Measurements from ENCODE around the gene PSMG4. TPM values are rescaled to one million over a fixed set of nuclear protein-coding genes. Genes with fewer than 3 reads are reported as not detected.

Gene PSMG4
- total RNA-seq, 1 experiment from 2014 or later: 29.3 TPM

DNA sequence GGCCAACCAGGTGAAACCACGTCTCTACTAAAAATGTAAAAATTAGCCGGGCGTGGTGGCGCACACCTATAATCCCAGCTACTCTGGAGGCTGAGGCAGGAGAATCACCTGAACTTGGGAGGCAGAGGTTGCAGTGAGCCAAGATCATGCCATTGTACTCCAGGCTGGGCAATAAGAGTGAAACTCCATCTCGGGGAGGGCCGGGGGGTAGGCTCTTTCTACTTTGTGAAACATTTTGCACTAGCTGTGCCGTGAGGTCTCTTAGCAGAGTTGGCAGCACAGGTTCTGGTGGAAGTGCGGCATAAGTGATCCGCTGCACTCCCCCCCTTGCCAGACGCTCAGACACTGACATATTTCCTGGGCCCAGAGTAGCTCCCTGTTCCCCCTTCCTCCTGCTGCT is 24.5 kb downstream of the PSMG4 start:
- Histone ChIP-seq H3K9ac (ENCODE audit: extremely low read depth, insufficient read length, low read length) (no peak overlapping the region), H2AK5ac (ENCODE audit: insufficient read length, low read length) (no peak overlapping the region), H3K56ac (ENCODE audit: insufficient read length, low read depth, low read length) (no peak overlapping the region), H2BK15ac (ENCODE audit: low read depth, low read length) (no peak overlapping the region), H2BK12ac (ENCODE audit: insufficient read length, low read depth, low read length) (no peak overlapping the region), H3K4me1 (ENCODE audit: insufficient read depth, low read length) (peaks cover 13% of the 10 kb centered on the region), H3K23me2 (ENCODE audit: insufficient read length, low read depth, low read length, poor library complexity, severe bottlenecking) (no peaks in the 10 kb centered on the region), H4K20me1 (ENCODE audit: control insufficient read depth, insufficient read depth, insufficient read length) (no peaks in the 10 kb centered on the region), H3K23ac (ENCODE audit: insufficient read length, low read depth, low read length) (no peak overlapping the region), H2BK120ac (ENCODE audit: low read depth, low read length, poor library complexity, severe bottlenecking) (no peak overlapping the region), H2AFZ (ENCODE audit: low read length) (no peak overlapping the region), H2BK5ac (ENCODE audit: insufficient read length, low read length) (no peak overlapping the region), H3K14ac (ENCODE audit: insufficient read depth, low read length) (no peak overlapping the region), H3K79me1 (ENCODE audit: insufficient read depth, low read depth, low read length, poor library complexity, severe bottlenecking) (no peaks in the 10 kb centered on the region), H3T11ph (ENCODE audit: low read length) (no peak overlapping the region), H4K8ac (replicated peaks; ENCODE audit: insufficient read length, low read depth, low read length) (no peak overlapping the region), H3K18ac (ENCODE audit: insufficient read length, low read depth, low read length) (no peak overlapping the region), H3K9me3 (ENCODE audit: control insufficient read depth, low read depth, low read length) (no peaks in the 10 kb centered on the region), H4K91ac (ENCODE audit: insufficient read length, low read depth, low read length) (no peak overlapping the region), H2BK20ac (ENCODE audit: low read depth, low read length, poor library complexity, severe bottlenecking) (no peak overlapping the region), H3K27ac (ENCODE audit: insufficient read length, low read depth, low read length) (no peak overlapping the region), H3K27me3 (ENCODE audit: insufficient read depth, low read length) (no peaks in the 10 kb centered on the region), H3K4me2 (ENCODE audit: insufficient read depth, insufficient read length, low read length) (no peak overlapping the region), H3K79me2 (ENCODE audit: insufficient read depth, low read length) (no peaks in the 10 kb centered on the region), H3K4ac (ENCODE audit: low read depth, low read length) (no peak overlapping the region), H4K5ac (ENCODE audit: insufficient read length, low read depth, low read length) (no peak overlapping the region)
- TF ChIP-seq, protein P1, sequence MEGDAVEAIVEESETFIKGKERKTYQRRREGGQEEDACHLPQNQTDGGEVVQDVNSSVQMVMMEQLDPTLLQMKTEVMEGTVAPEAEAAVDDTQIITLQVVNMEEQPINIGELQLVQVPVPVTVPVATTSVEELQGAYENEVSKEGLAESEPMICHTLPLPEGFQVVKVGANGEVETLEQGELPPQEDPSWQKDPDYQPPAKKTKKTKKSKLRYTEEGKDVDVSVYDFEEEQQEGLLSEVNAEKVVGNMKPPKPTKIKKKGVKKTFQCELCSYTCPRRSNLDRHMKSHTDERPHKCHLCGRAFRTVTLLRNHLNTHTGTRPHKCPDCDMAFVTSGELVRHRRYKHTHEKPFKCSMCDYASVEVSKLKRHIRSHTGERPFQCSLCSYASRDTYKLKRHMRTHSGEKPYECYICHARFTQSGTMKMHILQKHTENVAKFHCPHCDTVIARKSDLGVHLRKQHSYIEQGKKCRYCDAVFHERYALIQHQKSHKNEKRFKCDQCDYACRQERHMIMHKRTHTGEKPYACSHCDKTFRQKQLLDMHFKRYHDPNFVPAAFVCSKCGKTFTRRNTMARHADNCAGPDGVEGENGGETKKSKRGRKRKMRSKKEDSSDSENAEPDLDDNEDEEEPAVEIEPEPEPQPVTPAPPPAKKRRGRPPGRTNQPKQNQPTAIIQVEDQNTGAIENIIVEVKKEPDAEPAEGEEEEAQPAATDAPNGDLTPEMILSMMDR (conservative IDR thresholded peaks at IDR 0.05): no peak
- Mint-ChIP-seq H3K27me3 (ENCODE audit: low read depth) (no peaks in the 10 kb centered on the region), H3K36me3 (ENCODE audit: insufficient read depth in 1 of 3, low read depth in 3 of 3) (peaks cover 20 to 32% (median 28%) of the 10 kb centered on the region in 3 experiments), H3K4me3 (no peak overlapping the region), H3K4me1 (peaks cover 34 to 35% of the 10 kb centered on the region in 2 experiments), H3K9me3 (no peaks in the 10 kb centered on the region), H3K27ac (peak overlapping the region; percentile 48 to 59 (median 56); a peak in 3 of 7 replicates)
- no peak for DNase-seq
- no CpG with 5 or more reads among the region's 10 CpGs for WGBS (ENCODE audit: extremely low coverage, insufficient read length, low lambda C conversion rate)
